Activated naive CD8-positive, alpha-beta T cell treated with anti-CD3 and anti-CD28 coated beads, Interleukin-2, amount 10 ng/mL, durations not matched to agents 7 days and 5 days (primary cell): ENCODE measurements around the gene FOXD4L4. TPM values are rescaled to one million over a fixed set of nuclear protein-coding genes. Genes with fewer than 3 reads are reported as not detected.
"Not testable (repeated sequence)": the region's sequence is repeated elsewhere in the genome, so short reads cannot be mapped to it uniquely, and the experiment has no call there.

ENCODE experiments used
- ATAC-seq: fragments of 150-1000 bp; cut with Tn5 transposase; one replicate; pipeline ENCODE4 v1.10.0; 2021; ENCODE audit warnings: low read depth, moderate library complexity
- POLR2A ChIA-PET: fragments of 350-600 bp; sonication (Branson Sonifier 250); formaldehyde crosslinking; loops from one replicate; lab custom pipeline; 2021; ENCODE audit warnings: antibody characterized with exemption; lab: Charles Lee
- DNase-seq: peaks from one replicate; pipeline ENCODE4 v3.0.0; 2021
- H3K27ac Mint-ChIP-seq: one replicate; pipeline ENCODE4 v1.8.0; 2022; ENCODE audit warnings: mild to moderate bottlenecking, mixed read lengths
- H3K27me3 Mint-ChIP-seq: one replicate; pipeline ENCODE4 v1.8.0; 2022; ENCODE audit warnings: mild to moderate bottlenecking, moderate library complexity, mixed read lengths
- H3K36me3 Mint-ChIP-seq: one replicate; pipeline ENCODE4 v1.8.0; 2021; ENCODE audit warnings: mild to moderate bottlenecking, mixed read lengths
- H3K4me1 Mint-ChIP-seq: one replicate; pipeline ENCODE4 v1.8.0; 2021; ENCODE audit warnings: mixed read lengths
- H3K4me3 Mint-ChIP-seq: one replicate; pipeline ENCODE4 v1.8.0; 2022; ENCODE audit warnings: mild to moderate bottlenecking, moderate library complexity, mixed read lengths
- H3K9me3 Mint-ChIP-seq: one replicate; pipeline ENCODE4 v1.8.0; 2021; ENCODE audit warnings: mixed read lengths
- total RNA-seq, 2 experiments: library from RNA; stranded (reverse); gene quantifications; one replicate each; pipeline ENCODE4 v1.2.3, GENCODE V29; 2021

Gene FOXD4L4
- total RNA-seq: under 1 TPM; 0.28 to 0.55 TPM

GRCh38 chr9:65737096-65737564, at the start of gene FOXD4L4:
TSS of gene FOXD4L4 (plus strand) at chr9:65737146. CDS start at chr9:65737146, 0 bp downstream.
- H3K4me3 Mint-ChIP-seq, ATAC-seq, POLR2A ChIA-PET, H3K36me3 Mint-ChIP-seq, H3K9me3 Mint-ChIP-seq, H3K4me1 Mint-ChIP-seq, H3K27ac Mint-ChIP-seq, H3K27me3 Mint-ChIP-seq: not testable (repeated sequence)
- peak; percentile 30 for DNase-seq

DNA sequence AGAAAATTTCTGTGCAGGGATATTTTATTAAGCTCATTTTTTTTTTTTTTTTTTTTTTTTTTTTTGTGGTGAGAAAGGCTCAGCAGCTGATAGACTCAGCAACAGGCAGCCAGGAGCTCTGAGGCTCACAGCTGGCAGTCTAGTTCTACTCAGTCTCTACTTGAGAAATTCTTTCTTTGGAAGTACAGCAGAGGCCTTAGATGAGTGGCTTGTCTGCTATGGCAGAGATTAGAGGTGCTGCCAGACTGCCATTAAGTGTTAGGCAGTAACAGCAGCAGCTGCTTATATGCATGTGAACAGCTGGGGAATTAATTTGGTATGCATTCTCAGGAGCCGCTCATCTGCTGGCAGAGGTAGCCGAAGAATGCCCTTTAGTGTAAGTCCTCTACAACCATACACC, 33.4 kb upstream of the FOXD4L4 start:
- H3K27ac Mint-ChIP-seq, ATAC-seq, H3K36me3 Mint-ChIP-seq, H3K4me1 Mint-ChIP-seq, H3K4me3 Mint-ChIP-seq, H3K27me3 Mint-ChIP-seq, H3K9me3 Mint-ChIP-seq, DNase-seq, POLR2A ChIA-PET: not testable (repeated sequence)

- H3K9me3 Mint-ChIP-seq, H3K27me3 Mint-ChIP-seq, H3K4me1 Mint-ChIP-seq, H3K4me3 Mint-ChIP-seq, H3K27ac Mint-ChIP-seq, H3K36me3 Mint-ChIP-seq, POLR2A ChIA-PET, DNase-seq, ATAC-seq: not testable (repeated sequence)
These were observed 22.5 kb upstream of the FOXD4L4 start for GRCh38 chr9:65714445-65714844.

GRCh38 chr9:65738133-65738532, 1.2 kb downstream of the FOXD4L4 start:
- ATAC-seq, H3K36me3 Mint-ChIP-seq, H3K27ac Mint-ChIP-seq, H3K4me1 Mint-ChIP-seq, H3K27me3 Mint-ChIP-seq, POLR2A ChIA-PET, DNase-seq, H3K9me3 Mint-ChIP-seq, H3K4me3 Mint-ChIP-seq: not testable (repeated sequence)

Other genes starting within 250 kb of the FOXD4L4 start
- gene ZNG1E, start 61.2 kb upstream of the FOXD4L4 start, total RNA-seq: 10 to 100 TPM; 41.1 to 43.8 TPM